K562 (cell line): ENCODE results near the gene CDYL2. TPM values are rescaled to one million over a fixed set of nuclear protein-coding genes. Genes with fewer than 3 reads are reported as not detected.

Source experiments
- CCAR2 ChIP-seq: fragments of 200-400 bp; formaldehyde crosslinking; IDR thresholded peaks from 2 replicates; pipeline ENCODE4 v1.6.1; 2017; ENCODE audit warnings: mild to moderate bottlenecking, low read depth, low read length
- CHD2 ChIP-seq: IDR thresholded peaks from 2 replicates; pipeline ENCODE4 v1.6.1; 2011; ENCODE audit warnings: low read depth, low read length
- HBP1 ChIP-seq: fragments of 450-650 bp; formaldehyde crosslinking; IDR thresholded peaks from 2 replicates; pipeline ENCODE4 v1.4.0; 2022; ENCODE audit warnings: missing genetic modification characterization
- HEY1 ChIP-seq: fragments of 250-450 bp; sonication (Bioruptor Pico); IDR thresholded peaks from 2 replicates; pipeline ENCODE4 v1.5.0; 2020; ENCODE audit warnings: mild to moderate bottlenecking, moderate library complexity, borderline replicate concordance
- PRPF4 ChIP-seq: fragments of 200-400 bp; formaldehyde crosslinking; IDR thresholded peaks from one replicate; pipeline ENCODE4 v1.6.1; 2017; ENCODE audit warnings: low read length, low read depth, mild to moderate bottlenecking; ENCODE audit not compliant: insufficient read depth, poor library complexity, severe bottlenecking
- STAT5A ChIP-seq: IDR thresholded peaks from 2 replicates; pipeline ENCODE4 v1.6.1; 2012; ENCODE audit warnings: low read length, inconsistent platforms, borderline replicate concordance
- TAF9B ChIP-seq: fragments of 450-650 bp; IDR thresholded peaks from 2 replicates; pipeline ENCODE4 v1.6.1; 2018; ENCODE audit warnings: mild to moderate bottlenecking; ENCODE audit not compliant: partially characterized antibody
- U2AF2 ChIP-seq: fragments of 200-400 bp; formaldehyde crosslinking; optimal IDR thresholded peaks from 2 replicates; pipeline ENCODE3; 2017; ENCODE audit warnings: low read depth, mild to moderate bottlenecking, low read length
- ZBTB49 ChIP-seq: sonication (generic); formaldehyde crosslinking; IDR thresholded peaks from 2 replicates; pipeline ENCODE4 v1.8.0; 2022; ENCODE audit warnings: missing genetic modification reagents, mild to moderate bottlenecking, borderline replicate concordance
- ZNF436 ChIP-seq: fragments of 250-450, 450-650 bp; sonication (Bioruptor Pico); formaldehyde crosslinking; IDR thresholded peaks from 2 replicates; pipeline ENCODE4 v1.7.0; 2020; ENCODE audit warnings: mild to moderate bottlenecking
- ZNF551 ChIP-seq: fragments of 250-450 bp; sonication (Bioruptor Pico); IDR thresholded peaks from 2 replicates; pipeline ENCODE4 v1.5.0; 2021; ENCODE audit warnings: mild to moderate bottlenecking, moderate library complexity
- polyA plus RNA-seq, 8 experiments: library from polyadenylated mRNA; depleted of rRNA in 4 of 8; stranded (reverse) in 5 of 8; unstranded in 3 of 8; fragments of >200 nt; fragmentation: Nextera tagmentation in 2 of 8; fragmentation: Illumina TruSeq in 1 of 8; extraction: Ambion mirVana in 2 of 8; extraction: Trizol in 1 of 8; gene quantifications; 2 replicates each; pipeline versions ENCODE4 v1.2.1 to v1.2.3, GENCODE V29; 2011 to 2014; ENCODE audit warnings: inconsistent platforms in 1 of 8, missing spikeins in 1 of 8
- total RNA-seq, 7 experiments: library from RNA; depleted of rRNA in 6 of 7; stranded (reverse); fragments of >200 nt in 6 of 7; fragmentation: Illumina TruSeq in 2 of 7; extraction: Trizol in 2 of 7; gene quantifications; 2 replicates each; pipeline versions ENCODE4 v1.2.1 to v1.2.3, GENCODE V29; 2011 to 2021; ENCODE audit warnings: low replicate concordance in 1 of 7

The CDYL2 gene
- total and polyA plus RNA-seq, 9 of the 15 experiments (the other 6 are each of a cell fraction or from before 2014, with no cell fraction given) = under 0.01 to 0.04 (median 0.01) TPM; not detected in 6

GRCh38 chr16:80591071-80591915 lies 213.1 kb downstream of the CDYL2 start (continued):
- TF ChIP-seq HBP1 (no peak), CHD2 (no peak), CCAR2 (no peak), ZNF551 (CRISPR knock-in tag) (no peak), STAT5A (no peak), HEY1 (no peak), ZNF436 (no peak), ZBTB49 (CRISPR knock-in tag) (no peak), U2AF2 (no peak), PRPF4 (no peak), TAF9B (no peak)
- TF ChIP-seq, all 486 proteins: peak for 0
